ENCODE measurements around the gene EEIG1.

EEIG1 gene

DNA sequence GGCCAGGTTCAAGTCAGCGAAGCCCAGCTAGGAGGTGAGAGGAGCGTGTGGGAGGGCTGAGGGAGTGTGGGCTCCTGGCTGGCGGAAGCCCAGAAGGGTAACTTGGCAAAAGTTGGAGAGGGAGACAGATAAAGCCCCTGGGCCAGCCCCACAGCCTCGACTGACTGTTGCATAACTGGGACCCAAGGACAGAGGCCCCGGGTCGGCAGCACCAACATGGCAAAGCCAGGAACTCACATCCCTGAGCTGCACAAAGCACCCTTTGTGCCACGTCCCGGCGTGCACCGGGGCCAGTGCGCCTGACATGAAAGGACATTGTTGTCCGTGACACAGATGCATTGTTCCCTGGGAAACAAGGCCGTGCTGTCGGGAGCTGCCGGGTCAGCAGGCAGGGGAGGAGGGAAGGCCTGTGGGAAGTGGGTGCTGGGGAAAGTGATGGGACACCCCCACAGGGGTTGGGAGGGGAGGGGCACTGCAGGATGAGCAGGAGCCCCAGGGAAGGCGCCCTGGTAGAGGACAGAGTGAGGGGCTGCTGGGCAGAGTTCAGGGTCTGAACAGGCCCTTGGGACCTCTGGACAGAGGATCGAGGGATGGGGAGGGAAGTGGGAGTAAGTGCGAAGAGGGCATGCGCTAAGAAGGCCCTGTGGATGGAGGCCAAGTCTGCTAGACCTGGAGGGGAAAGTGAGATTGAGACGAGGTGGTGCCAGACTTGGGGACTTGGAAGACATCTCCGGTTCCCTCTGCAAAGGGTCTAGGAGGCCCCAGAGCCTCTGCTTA lies 30.1 kb downstream of the EEIG1 start:
- no peak overlapping the region for H3K27ac ChIP-seq (ENCODE audit: low read length)
- H3K9ac ChIP-seq (ENCODE audit: low read length): no peak overlapping the region
- H3K36me3 ChIP-seq (ENCODE audit: control insufficient read depth, low read depth, low read length): no peaks in the 10 kb centered on the region
- H3K4me3 ChIP-seq (ENCODE audit: low read length): no peak overlapping the region
- no peaks in the 10 kb centered on the region for H3K27me3 ChIP-seq (ENCODE audit: control insufficient read depth, insufficient read depth, low read length)
- H3K4me1 ChIP-seq (ENCODE audit: control insufficient read depth, low read depth, low read length): no peaks in the 10 kb centered on the region
- H3K9me3 ChIP-seq (ENCODE audit: control insufficient read depth, low read depth, low read length): no peaks in the 10 kb centered on the region

DNA sequence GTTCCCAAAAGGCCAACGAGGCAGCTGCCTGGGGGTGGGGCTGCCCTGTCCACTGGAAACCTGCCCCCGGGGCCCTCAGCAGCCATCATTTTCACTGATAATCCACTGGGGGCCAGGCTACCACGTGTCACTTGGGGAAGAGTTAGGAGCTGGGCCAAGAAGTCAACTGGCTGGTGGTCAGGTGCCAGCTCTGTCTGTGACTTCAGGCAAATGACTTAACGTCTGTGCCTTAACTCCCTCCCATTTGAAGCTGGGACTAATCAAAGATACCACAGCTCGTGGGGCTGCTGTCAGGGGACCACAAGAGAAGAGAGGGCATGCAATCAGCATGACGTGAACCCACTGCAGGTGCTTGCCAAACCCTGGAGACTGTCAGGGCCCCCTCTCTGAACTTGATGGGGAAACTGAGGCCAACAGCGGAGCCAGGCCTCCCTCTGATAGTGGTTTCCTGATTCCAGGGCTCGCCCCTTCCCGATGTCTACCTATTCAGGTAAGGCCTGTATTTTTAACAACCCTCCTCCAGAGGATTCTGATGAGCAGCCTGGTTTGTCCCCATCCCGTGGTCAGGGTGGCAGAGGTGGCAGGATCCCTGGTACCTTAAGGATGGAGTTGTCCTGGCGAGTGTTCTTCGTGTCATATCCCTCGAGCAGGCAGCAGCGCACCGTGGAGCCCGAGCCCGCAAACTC lies 30.8 kb downstream of the EEIG1 start:
- H3K27ac ChIP-seq (ENCODE audit: low read length): no peak overlapping the region
- H3K9ac ChIP-seq (ENCODE audit: low read length): no peak overlapping the region

DNA sequence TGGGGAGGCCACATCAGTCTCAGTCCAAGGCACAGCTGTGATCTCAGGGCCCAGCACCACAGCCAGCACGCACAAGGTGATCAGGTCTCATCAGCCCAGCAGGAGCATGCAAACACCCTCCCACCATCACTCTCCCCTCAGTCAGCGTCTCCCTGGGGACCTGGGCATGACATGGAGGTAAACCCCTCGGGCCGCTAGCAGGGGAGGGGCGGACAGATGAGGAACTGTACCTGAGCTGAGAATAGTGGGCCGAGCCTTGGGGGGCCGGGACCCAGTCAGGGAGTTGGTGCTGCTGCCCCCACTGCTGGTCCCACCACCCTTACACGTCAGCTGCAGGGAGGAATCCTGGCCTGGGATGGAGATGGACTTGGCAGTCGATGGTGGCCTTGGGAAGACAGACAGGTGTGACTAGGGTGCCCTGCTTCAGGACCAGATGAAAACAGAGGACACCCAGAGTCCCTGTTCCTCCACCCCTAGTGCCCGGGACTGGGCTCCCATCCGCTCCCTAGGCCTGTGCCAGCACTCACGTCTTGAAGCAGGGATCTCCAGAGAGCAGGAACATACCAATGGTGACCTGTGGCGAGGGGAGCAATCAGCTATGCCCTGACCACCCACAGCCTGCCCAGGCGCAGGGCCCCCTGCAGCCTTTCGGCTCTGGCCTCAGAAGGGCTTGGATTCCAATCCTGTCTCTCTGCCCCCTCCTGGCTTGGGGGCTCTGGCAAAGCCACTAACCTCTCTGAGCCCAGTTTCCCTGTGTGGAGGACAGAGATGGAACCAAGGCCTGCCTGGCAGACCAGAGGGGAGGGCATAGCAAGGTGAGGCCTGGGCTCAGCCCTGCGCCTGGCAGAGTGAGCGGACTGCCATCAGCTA lies 32.7 kb downstream of the EEIG1 start:
- Histone ChIP-seq H3K4me1 (ENCODE audit: control insufficient read depth, low read depth, low read length) (no peaks in the 10 kb centered on the region), H3K9me3 (ENCODE audit: control insufficient read depth, low read depth, low read length) (no peaks in the 10 kb centered on the region), H3K9ac (ENCODE audit: low read length) (no peak overlapping the region), H3K4me3 (ENCODE audit: low read length) (no peak overlapping the region), H3K36me3 (ENCODE audit: control insufficient read depth, low read depth, low read length) (peaks cover 5% of the 10 kb centered on the region), H3K27ac (ENCODE audit: low read length) (no peak overlapping the region), H3K27me3 (ENCODE audit: control insufficient read depth, insufficient read depth, low read length) (no peaks in the 10 kb centered on the region)

More for the DNA sequence above, 30.8 kb downstream of the EEIG1 start:
- no peak overlapping the region for H3K4me3 ChIP-seq (ENCODE audit: low read length)
- no peaks in the 10 kb centered on the region for H3K4me1 ChIP-seq (ENCODE audit: control insufficient read depth, low read depth, low read length)
- no peaks in the 10 kb centered on the region for H3K27me3 ChIP-seq (ENCODE audit: control insufficient read depth, insufficient read depth, low read length)
- H3K36me3 ChIP-seq (ENCODE audit: control insufficient read depth, low read depth, low read length): peaks cover 3% of the 10 kb centered on the region
- H3K9me3 ChIP-seq (ENCODE audit: control insufficient read depth, low read depth, low read length): no peaks in the 10 kb centered on the region

DNA sequence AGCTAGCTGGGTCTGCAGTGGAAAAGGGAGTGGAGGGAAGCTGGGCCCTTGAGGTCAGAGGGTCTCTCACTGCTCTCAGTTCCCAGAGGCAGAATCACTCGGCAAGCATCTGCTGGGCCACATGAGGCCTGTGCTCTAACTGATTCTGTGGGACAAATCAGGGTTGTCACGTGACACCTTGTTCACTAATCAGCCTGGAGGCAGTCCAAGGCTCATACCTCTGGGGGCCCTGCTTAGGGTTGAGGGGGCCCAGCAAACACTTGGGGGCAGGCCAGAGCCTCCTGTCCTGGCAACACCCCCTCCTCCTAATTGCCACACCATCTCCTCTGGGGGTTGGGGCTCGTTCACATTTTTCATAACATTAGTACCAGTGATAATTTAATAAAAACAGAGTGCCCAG lies 34.1 kb downstream of the EEIG1 start:
- Histone ChIP-seq H3K27ac (ENCODE audit: low read length) (no peak overlapping the region), H3K4me3 (ENCODE audit: low read length) (no peak overlapping the region), H3K36me3 (ENCODE audit: control insufficient read depth, low read depth, low read length) (peaks cover 9% of the 10 kb centered on the region), H3K27me3 (ENCODE audit: control insufficient read depth, insufficient read depth, low read length) (no peaks in the 10 kb centered on the region), H3K9ac (ENCODE audit: low read length) (no peak overlapping the region), H3K4me1 (ENCODE audit: control insufficient read depth, low read depth, low read length) (no peaks in the 10 kb centered on the region), H3K9me3 (ENCODE audit: control insufficient read depth, low read depth, low read length) (no peaks in the 10 kb centered on the region)

DNA sequence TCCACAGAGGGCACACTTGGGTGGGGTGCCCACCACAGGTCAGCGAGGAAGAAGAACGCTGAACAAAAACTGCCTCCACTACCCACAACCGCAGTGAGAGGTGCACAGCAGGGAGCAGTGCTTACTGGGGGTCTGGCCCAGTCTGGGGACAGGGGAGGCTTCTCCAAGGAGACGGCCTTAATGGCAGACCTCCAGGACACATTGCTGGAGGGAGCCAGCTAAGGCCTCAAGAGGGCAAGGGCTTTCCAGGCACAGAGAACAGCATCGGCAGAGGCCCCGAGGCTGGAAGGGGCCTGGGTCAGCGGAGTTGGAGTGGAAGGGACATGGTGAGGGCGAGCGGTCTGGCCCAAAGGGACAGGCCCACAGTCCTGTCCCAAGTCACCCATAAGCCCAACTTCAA lies 34.8 kb downstream of the EEIG1 start:
- no peak overlapping the region for H3K4me3 ChIP-seq (ENCODE audit: low read length)
- H3K27ac ChIP-seq (ENCODE audit: low read length): no peak overlapping the region
- no peak overlapping the region for H3K9ac ChIP-seq (ENCODE audit: low read length)
- no peaks in the 10 kb centered on the region for H3K4me1 ChIP-seq (ENCODE audit: control insufficient read depth, low read depth, low read length)
- H3K36me3 ChIP-seq (ENCODE audit: control insufficient read depth, low read depth, low read length): peaks cover 11% of the 10 kb centered on the region
- no peaks in the 10 kb centered on the region for H3K27me3 ChIP-seq (ENCODE audit: control insufficient read depth, insufficient read depth, low read length)
- H3K9me3 ChIP-seq (ENCODE audit: control insufficient read depth, low read depth, low read length): no peaks in the 10 kb centered on the region

DNA sequence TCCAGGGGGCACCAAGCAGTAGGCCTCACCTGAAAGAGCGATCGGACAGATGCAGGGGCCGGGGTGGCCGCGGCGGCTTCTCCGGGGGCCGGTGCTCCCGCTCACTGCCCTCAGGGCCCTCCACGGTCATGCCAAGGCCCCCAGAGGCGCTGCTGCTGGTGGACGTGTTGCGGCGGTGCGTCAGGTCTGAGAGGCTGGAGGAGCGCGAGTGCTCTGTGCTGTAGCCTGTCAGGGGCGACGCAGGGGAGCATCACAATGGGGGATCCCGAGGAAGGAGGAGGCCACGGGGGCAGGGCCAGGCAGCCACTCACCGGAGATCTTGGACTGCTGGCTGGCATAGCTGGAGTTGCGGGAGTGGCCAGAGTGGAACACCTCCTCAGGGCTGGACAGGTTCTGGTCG lies 35.5 kb downstream of the EEIG1 start:
- Histone ChIP-seq H3K4me1 (ENCODE audit: control insufficient read depth, low read depth, low read length) (no peaks in the 10 kb centered on the region), H3K9me3 (ENCODE audit: control insufficient read depth, low read depth, low read length) (no peaks in the 10 kb centered on the region), H3K36me3 (ENCODE audit: control insufficient read depth, low read depth, low read length) (peaks cover 12% of the 10 kb centered on the region), H3K9ac (ENCODE audit: low read length) (no peak overlapping the region), H3K4me3 (ENCODE audit: low read length) (no peak overlapping the region), H3K27me3 (ENCODE audit: control insufficient read depth, insufficient read depth, low read length) (no peaks in the 10 kb centered on the region), H3K27ac (ENCODE audit: low read length) (no peak overlapping the region)

DNA sequence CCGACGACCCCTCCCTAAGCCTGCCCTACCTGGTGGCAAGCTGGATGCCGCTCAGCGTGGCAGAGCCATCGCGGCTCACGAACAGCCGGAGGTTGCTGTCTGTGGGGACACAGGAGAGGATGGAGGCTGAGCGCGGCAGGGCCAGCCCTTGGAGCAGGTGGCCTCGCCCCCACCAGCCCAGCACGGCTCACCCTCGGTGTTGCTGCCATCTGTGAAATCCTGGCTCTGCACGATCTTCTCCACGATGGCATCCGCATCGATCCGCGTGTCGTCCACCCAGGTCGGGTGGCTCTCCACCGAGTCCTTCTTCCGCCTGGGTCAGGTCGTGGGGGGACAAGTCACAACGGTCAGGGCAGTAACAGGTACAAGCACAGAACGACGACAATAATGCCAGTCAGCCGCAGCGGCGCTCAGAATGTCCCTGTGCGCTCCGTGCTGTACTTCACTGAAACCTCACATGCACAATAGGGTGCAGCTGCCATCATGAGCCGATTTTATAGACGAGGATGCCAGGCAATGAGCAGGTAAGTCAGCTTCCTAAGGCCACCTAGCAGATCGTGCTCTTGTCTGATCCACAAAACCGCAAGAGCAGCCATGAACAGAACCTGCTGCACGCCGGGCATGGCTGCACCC lies 36.1 kb downstream of the EEIG1 start:
- no peak overlapping the region for H3K9ac ChIP-seq (ENCODE audit: low read length)
- H3K27me3 ChIP-seq (ENCODE audit: control insufficient read depth, insufficient read depth, low read length): no peaks in the 10 kb centered on the region
- H3K4me1 ChIP-seq (ENCODE audit: control insufficient read depth, low read depth, low read length): no peaks in the 10 kb centered on the region
- peaks cover 12% of the 10 kb centered on the region for H3K36me3 ChIP-seq (ENCODE audit: control insufficient read depth, low read depth, low read length)
- H3K4me3 ChIP-seq (ENCODE audit: low read length): no peak overlapping the region
- H3K9me3 ChIP-seq (ENCODE audit: control insufficient read depth, low read depth, low read length): no peaks in the 10 kb centered on the region
- no peak overlapping the region for H3K27ac ChIP-seq (ENCODE audit: low read length)

DNA sequence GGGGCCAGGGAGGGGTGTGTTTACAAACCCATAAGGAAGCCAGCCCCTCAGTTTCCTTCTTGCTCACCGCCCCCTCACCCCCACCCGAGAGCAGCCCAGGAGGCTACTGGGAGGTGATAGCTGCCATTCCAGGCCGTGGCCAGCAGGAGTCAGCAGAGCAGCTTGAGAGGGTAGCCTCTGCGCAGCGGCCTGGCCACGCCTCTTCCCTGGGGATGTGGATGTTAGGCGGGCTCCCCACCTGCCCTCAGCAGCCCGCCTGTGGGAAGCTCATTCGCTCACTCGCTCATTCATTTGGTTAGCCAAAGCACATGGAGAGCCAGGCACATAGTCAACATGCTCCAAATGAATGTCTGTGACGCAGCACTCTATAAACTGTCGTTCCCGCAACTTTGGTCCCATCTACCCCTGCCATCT lies 37.1 kb downstream of the EEIG1 start:
- no peaks in the 10 kb centered on the region for H3K9me3 ChIP-seq (ENCODE audit: control insufficient read depth, low read depth, low read length)
- H3K4me3 ChIP-seq (ENCODE audit: low read length): no peak overlapping the region
- H3K27ac ChIP-seq (ENCODE audit: low read length): no peak overlapping the region
- no peak overlapping the region for H3K9ac ChIP-seq (ENCODE audit: low read length)
- no peaks in the 10 kb centered on the region for H3K4me1 ChIP-seq (ENCODE audit: control insufficient read depth, low read depth, low read length)
- H3K36me3 ChIP-seq (ENCODE audit: control insufficient read depth, low read depth, low read length): peaks cover 12% of the 10 kb centered on the region
- H3K27me3 ChIP-seq (ENCODE audit: control insufficient read depth, insufficient read depth, low read length): no peaks in the 10 kb centered on the region

DNA sequence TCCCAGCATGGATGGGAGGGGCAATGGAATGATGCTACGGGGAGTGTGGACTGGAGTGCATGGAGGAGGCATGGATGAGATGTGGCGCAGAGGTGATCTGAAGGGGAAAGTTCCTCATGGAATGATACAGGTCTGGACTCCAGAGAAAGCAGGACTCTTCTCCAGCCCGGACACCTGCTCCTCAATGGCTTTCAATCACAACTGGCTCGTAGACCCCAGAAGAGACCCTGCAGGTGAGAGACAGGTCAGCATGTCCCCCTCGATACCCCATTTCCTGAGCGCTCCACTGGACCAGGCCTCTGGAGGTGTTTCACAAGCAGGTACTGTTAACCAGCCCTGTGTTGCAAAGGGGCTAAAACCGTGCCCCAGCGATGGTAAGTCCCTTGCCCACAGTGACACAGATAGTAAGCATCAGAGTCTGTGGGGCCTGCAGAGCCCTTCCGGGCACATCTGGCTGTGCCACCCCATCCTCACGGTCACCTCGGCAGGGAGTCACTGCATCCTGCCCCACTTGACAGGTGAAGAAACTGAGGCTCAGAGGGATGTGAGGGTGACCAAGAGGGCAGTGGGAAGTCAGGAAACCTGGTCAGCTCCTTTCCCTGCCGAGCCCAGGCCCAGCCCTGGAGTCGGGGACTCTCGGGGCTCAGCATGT lies 37.7 kb downstream of the EEIG1 start:
- Histone ChIP-seq H3K27ac (ENCODE audit: low read length) (no peak overlapping the region), H3K27me3 (ENCODE audit: control insufficient read depth, insufficient read depth, low read length) (no peaks in the 10 kb centered on the region), H3K9me3 (ENCODE audit: control insufficient read depth, low read depth, low read length) (no peaks in the 10 kb centered on the region), H3K4me1 (ENCODE audit: control insufficient read depth, low read depth, low read length) (no peaks in the 10 kb centered on the region), H3K36me3 (ENCODE audit: control insufficient read depth, low read depth, low read length) (peaks cover 12% of the 10 kb centered on the region), H3K4me3 (ENCODE audit: low read length) (no peak overlapping the region), H3K9ac (ENCODE audit: low read length) (no peak overlapping the region)

DNA sequence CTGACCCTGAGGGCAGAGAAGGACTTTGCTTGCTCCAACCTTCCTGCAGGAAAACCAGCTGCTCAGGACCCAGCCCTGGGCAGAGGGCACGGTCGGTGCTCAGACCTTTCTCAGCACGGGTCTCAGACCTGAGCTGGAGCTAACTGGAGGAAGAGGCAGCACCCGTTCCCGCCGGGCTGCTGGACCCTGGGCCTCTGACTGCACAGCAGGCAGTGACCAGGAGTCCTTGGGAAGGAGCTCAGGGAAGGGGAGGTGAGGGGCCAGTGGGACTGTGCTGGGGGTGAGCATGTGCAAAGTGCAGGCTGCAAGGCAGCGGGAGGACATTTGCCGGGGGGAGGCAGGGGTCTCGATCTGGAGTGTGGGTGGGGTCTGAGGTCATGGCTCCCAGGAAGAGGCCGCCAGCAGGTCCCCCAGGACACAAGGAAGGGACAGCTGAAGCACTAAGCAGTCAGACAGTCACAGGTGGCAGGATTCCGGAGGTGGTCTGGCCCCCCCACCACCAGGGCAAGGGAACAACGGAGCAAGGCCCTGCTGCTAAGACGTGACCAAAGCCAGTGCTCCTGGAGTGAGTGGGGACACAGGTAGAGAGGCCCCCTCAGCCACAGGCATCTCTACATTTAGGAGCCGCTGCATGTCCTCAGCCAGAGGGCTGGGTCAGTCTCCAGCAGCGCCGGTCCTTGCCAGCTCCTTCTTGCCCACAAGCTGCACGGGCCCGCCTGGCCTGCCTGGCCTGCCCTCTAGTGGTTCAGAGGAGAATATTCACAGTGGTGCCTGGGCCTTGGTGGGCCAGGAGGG lies 38.4 kb downstream of the EEIG1 start:
- no peaks in the 10 kb centered on the region for H3K4me1 ChIP-seq (ENCODE audit: control insufficient read depth, low read depth, low read length)
- no peak overlapping the region for H3K9ac ChIP-seq (ENCODE audit: low read length)
- no peaks in the 10 kb centered on the region for H3K9me3 ChIP-seq (ENCODE audit: control insufficient read depth, low read depth, low read length)
- H3K4me3 ChIP-seq (ENCODE audit: low read length): no peak overlapping the region
- no peaks in the 10 kb centered on the region for H3K27me3 ChIP-seq (ENCODE audit: control insufficient read depth, insufficient read depth, low read length)
- peaks cover 12% of the 10 kb centered on the region for H3K36me3 ChIP-seq (ENCODE audit: control insufficient read depth, low read depth, low read length)
- H3K27ac ChIP-seq (ENCODE audit: low read length): no peak overlapping the region
